22Rv1 (cell line): ENCODE data around the gene EDN2.

ENCODE experiments used
- ZFX ChIP-seq: fragments of 450-650 bp; IDR thresholded peaks from 2 replicates; pipeline ENCODE4 v1.6.1; 2017; ENCODE audit warnings: antibody characterized with exemption, borderline replicate concordance
- TF ChIP-seq, protein P1 (sequence below): fragments of 450-650 bp; IDR thresholded peaks from 2 replicates; pipeline ENCODE4 v1.5.1; 2017; ENCODE audit warnings: mild to moderate bottlenecking

DNA sequence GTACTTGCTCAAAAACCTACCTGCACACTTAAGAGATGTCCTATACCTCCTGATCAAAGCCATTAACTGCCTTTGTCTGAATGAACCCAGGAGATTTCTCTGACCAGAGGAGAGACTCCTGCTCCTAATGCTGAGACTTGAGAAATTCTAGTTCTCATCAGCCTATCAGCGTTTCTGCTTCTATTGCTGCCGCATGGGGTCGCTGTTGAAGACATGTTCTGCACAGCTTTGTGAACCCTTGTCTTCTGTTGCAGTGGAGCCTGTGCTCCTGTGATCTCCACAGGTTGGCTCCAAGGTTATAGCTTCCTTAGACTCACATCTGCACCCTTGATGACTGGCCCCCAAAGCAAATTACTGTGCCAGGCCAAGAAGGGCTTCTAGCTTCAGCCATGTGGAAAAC, 40.2 kb downstream of the EDN2 start:
- TF ChIP-seq, protein P1, sequence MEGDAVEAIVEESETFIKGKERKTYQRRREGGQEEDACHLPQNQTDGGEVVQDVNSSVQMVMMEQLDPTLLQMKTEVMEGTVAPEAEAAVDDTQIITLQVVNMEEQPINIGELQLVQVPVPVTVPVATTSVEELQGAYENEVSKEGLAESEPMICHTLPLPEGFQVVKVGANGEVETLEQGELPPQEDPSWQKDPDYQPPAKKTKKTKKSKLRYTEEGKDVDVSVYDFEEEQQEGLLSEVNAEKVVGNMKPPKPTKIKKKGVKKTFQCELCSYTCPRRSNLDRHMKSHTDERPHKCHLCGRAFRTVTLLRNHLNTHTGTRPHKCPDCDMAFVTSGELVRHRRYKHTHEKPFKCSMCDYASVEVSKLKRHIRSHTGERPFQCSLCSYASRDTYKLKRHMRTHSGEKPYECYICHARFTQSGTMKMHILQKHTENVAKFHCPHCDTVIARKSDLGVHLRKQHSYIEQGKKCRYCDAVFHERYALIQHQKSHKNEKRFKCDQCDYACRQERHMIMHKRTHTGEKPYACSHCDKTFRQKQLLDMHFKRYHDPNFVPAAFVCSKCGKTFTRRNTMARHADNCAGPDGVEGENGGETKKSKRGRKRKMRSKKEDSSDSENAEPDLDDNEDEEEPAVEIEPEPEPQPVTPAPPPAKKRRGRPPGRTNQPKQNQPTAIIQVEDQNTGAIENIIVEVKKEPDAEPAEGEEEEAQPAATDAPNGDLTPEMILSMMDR, result peak; percentile 49
- TF ChIP-seq ZFX, result no peak
